ENCODE data around the gene TRIM69.
"Not testable (repeated sequence)": the region's sequence is repeated elsewhere in the genome, so short reads cannot be mapped to it uniquely, and the experiment has no call there.

TRIM69 gene

DNA sequence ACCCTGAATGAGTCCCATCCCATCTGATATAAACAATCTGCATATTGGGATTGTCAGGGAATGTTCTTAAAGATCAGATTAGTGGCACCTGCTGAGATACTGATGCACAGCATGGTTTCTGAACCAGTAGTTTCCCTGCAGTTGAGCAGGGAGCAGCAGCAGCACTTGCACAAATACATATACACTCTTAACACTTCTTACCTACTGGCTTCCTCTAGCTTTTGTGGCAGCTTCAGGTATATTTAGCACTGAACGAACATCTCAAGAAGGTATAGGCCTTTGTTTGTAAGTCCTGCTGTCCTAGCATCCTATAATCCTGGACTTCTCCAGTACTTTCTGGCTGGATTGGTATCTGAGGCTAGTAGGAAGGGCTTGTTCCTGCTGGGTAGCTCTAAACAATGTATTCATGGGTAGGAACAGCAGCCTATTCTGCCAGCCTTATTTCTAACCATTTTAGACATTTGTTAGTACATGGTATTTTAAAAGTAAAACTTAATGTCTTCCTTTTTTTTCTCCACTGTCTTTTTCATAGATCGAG, 20.5 kb upstream of the TRIM69 start:
- DNase-seq (ENCODE audit: low read depth): no peak

DNA sequence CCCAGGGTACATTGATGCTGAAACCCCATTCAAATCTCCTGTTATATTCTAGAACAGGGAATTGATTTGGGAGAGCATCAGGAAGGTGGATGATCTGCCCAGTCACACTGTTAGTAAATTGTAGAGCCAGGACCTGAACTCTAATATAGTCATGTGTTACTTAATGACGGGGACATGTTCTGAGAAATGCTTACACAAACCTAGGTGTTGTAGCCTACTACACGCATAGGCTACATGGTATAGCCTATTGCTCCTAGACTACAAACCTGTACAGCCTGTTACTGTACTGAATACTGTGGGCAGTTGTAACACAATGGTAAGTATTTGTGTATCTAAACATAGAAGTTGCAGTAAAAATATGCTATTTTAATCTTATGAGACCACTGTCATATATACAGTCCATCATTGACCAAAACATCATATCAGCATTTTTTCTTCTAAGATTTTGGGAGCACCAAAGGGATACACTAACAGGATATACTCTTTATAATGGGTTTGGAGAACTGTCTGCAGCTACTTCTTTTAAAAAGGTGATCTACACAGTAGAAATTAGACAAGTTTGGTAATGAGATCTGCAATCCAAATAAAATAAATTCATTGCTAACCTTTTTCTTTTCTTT, 19.2 kb upstream of the TRIM69 start:
- no peak for DNase-seq (ENCODE audit: low read depth)

DNA sequence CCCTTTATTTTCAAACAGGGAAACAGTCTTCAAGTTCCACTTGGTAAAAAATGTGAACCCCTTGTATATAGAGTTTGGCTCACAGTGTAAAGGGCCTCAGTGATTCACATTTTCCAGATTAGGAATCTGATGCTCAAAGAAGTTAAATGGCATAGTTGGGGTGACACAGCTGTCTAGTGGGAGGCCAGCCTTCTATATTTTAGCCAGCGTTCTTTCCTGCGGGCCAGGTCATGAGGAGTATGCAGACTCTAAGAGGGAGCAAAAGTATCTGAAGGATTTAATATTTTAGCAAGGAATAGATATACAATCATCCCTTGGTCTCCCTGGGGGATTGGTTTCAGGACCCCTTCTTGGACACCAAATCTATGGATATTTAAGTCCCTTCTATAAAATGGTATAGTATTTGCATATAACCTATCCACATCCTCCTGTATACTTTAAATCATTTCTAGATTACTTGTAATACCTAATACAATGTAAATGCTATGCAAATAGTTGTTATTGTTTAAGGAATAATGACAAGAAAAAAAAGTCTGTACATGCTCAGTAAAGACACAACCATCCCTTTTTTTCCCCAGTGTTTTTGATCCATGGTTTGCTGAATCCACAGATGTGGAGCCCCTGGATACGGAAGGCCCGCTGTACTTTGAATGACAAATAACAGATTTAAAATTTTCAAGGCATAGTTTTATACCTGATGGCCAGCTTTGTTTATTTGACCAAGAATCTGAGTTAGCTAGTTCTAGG, 18.0 kb upstream of the TRIM69 start:
- DNase-seq (ENCODE audit: low read depth): no peak

DNA sequence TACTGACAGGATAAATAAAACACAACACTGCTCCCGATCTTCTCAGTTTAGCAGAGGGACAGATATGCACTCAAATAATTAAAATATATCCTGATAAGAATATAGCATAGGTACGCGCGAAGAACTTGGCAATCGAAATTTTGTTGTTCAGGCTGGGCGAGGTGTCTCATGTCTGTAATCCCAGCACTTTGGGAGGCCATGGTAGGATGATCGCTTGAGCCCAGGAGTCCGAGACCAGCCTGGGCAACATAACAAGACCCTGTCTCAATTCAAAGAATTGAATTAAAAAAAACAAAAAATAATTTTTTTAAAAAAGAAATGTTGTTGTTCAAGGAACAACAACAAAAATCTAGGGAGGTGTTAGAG, 17.4 kb upstream of the TRIM69 start:
- DNase-seq (ENCODE audit: low read depth): no peak

DNA sequence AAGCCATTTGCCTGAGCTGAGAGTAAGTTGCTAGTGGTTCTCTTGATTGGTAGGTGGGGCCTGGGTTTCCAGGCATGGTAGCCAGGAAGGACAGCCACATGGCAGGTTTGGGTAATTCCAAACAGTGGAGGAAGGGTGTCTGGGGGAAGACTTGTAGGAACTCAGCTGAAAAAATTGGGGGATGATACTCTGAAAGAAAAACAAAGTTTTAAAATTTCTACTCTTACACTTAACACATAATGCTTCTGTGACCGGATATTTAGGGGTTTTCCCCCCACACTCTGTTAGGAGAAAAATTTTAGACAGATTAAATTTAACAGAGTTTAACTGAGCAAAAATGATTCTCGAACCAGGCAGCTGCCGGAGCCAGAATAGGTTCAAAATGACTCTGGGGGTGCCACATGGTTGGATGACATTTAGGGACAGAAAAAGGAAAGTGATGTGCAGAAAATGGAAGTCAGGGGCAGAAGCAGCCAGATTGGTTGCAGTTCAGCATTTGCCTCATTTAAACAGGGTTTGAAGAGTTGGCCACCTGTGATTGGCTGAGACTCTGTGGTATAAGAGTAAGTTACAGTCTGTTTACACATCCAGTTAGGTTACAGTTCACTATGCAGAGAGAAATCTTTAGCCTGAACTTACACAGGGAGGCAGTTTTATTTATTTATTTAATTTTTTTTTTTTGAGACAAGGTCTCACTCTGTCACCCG, 16.9 kb upstream of the TRIM69 start:
- DNase-seq (ENCODE audit: low read depth): no peak

DNA sequence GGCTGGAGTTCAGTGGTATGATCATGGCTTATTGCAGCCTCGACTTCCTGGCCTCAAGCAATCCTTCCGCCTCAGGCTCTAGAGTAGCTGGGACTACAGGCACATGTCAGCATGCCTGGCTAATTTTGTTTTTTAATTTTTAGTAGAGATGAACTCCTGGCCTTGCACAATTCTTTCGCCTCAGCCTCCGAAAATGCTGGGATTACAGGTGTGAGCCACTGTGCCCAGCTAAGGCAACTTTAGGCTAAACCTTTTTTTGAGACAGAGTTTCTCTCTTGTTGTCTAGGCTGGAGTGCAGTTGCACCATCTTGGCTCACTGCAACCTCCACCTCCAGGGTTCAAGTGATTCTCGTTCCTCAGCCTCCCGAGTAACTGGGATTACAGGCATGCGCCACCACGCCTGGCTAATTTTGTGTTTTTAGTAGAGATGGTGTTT, 16.3 kb upstream of the TRIM69 start:
- DNase-seq (ENCODE audit: low read depth): not testable (repeated sequence)

DNA sequence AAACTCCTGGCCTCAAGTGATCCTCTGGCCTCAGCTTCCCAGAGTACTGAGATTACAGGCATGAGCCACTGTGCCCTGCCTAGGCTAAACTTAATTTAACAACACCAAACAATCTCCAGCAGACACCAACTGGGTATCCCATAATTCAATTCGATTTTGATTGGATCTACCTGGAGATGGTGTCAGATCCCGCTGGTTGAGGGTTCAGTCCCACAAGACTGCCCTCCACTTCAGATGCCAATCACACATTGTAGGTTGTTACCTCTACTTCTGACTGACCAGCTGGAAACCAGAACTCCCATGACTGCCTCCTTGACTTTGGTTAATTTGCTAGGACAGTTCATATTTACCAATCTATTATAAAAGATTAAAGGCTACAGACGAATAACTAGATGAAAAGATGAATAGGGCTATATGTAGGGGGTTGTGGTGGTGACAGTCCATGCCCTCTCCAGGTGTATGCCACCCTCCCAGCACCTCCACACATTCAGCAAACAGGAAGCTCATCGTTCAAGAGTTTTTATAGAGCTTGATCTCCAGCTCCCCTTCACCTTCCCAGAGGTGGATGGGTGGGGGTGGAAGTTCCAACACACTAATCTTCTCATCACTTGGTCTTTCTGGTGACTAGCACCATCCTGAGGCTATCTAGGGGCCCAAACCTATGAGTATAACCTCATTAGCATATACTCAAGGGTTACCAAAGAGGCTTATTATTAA, 15.7 kb upstream of the TRIM69 start:
- DNase-seq (ENCODE audit: low read depth): no peak

DNA sequence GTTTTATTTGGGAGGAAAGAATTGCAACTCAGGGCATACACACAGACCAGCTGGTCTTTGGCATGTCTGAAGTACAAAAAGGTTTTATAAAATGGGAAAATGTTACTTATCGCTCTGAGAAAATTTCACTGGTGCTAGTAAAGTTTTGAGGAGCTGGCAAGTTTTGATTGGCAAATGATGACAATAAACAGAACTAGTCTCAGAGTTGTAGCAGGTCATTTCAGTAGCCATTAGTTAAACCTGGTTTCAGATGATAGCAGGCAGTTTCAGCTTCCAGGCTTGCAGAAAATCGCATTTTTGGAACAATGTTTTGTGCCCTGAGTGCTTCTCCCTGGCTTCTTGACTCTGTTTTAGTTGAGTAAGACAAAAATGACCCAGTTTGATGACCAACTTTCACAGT, 14.3 kb upstream of the TRIM69 start:
- no peak for DNase-seq (ENCODE audit: low read depth)

DNA sequence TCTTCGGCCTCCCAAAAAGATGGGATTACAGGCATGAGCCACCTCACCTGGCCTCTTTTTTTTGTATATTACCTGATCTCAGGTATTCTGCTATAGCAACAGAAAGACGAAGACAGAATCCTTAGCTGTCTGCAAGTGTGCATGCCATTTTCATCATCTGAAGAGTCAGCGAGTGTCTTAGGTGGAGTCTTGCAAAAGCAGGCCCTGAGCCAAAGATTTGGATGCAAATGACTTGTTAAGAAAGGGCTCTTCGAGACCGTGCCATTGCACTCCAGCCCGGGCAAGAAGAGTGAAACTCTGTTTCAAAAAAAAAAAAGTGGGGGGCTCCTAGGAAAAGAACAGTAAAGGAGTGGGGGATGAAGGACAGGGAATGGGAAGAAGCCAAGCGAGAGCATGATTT, 10.2 kb upstream of the TRIM69 start:
- no peak for DNase-seq (ENCODE audit: low read depth)

DNA sequence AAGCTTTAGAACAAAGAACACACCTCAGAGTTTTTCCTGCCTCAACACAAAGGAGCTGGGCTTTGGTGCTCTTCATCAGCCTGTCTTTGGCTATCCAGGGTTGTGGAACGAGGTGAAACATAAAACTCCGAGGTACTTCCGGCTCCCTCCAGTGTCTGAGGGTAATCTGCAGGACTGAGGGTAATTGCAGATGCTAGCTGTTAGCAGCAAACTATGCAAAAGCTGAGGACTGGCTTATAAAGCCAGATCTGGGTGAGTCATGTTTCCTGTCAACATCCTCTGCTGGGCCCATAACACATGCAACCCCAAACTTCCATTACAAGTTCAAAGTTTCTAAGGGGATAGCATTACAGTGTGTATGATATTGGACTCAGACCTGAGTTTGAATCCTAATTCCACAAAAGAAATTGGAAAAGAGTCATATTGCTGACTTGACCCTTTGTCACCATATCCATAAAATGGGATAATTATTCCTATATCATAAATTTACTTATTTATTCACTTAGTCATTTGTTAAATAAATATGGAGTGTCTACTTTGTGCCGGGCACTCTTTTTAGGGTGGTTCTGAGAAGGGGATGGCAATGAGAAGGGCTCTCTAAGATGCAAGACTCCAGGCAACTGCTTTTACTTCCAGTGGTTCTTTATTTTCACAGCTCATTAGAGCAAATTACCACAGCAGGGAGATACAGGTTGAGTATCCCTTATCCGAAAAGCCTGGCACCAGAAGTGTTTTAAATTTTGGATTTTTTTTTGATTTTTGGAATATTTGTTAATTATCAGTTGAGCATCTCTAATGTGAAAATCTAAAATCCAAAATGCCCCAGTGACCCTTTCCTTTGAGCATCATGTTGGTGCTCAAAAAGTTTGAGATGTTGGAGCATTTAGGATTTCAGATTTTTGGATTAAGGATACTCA, 9.5 kb upstream of the TRIM69 start:
- DNase-seq (ENCODE audit: low read depth): peak; percentile 60

DNA sequence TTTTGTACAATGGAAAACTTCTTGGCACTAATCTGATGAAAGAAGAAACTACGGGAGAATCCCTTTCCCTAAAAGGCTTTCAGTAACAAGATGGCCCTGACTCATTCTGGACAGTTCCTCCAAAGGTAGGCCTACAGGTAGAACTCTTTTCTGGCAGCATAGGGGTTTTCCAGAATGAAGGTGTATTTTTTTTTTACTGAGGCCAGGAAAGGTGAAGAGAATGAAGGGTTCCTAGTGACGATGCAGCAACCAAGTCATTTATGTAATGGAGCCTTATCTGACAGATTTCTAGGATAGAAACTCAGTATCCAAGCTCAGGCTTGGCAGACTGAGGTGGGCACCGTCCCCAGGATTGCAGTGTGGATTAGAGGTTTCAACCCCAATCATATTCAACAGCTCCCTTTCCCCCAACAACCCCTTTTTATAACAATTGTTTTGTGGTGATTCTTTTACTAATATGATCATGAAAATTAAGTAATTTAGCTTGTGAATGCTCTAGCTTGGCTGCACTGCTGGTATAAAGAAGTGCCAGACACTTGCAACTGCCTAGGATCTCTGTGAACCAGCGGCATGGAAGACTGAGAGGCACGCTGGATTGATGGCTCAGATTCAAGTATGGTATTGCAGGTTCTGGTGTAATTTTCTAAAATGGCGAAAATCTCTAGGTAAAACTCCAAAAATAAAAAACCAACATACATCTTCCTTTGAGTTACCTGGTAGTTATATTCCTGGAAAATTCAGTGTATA, 8.7 kb upstream of the TRIM69 start:
- no peak for DNase-seq (ENCODE audit: low read depth)

DNA sequence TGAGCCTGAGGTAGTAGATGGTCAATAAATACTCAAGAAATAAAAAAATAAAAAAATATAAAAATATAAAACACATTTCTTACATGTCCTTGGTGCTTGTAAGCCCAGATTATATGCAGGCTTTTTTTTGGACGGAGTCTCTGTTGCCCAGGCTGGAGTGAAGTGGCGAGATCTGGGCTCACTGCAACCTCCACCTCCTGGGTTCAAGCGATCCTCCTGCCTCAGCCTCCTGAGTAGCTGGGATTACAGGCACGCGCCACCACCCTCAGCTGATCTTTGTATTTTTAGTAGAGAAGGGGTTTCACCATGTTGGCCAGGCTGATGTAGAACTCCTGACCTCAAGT, 8.1 kb upstream of the TRIM69 start:
- not testable (repeated sequence) for DNase-seq (ENCODE audit: low read depth)

DNA sequence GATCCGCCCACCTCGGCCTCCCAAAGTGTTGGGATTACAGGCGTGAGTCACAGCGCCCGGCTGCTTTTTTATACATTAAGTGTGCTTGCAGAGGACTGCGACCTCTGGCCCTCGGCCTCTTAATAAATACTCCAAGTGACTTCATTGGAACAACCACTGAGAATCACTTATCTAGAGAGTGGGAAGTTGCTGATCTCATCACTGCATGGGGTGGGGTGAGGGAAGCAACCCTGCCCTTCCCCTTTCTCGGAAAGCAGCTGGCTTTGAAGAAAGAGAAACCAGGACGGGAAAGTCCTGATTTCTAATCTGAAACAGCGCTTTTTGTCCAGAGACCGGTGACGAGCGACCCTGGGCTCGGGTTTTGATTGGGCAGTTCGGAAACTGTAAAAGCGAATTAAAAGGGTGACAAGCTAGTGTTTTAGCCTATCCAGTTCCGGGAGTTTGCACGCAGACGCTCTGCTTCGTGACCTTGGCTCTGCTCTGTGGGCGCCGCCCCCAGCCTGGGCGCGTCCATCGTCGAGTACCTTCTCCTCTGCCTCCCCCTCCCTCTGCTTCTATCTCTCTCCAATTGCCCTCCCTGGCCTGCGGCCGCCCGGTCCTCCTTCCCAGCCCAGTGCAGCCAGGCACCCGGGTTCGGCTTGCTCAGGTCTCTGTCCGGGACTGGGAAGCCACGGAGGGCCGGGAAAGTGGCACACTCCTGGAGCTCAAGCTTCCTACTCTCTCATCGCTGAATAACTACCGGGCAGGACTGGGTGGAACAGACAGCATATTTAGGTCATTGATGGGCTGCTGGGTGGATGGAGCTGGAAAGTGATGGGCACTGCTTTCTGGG, 7.5 kb upstream of the TRIM69 start:
- DNase-seq (ENCODE audit: low read depth): peak; percentile 87

DNA sequence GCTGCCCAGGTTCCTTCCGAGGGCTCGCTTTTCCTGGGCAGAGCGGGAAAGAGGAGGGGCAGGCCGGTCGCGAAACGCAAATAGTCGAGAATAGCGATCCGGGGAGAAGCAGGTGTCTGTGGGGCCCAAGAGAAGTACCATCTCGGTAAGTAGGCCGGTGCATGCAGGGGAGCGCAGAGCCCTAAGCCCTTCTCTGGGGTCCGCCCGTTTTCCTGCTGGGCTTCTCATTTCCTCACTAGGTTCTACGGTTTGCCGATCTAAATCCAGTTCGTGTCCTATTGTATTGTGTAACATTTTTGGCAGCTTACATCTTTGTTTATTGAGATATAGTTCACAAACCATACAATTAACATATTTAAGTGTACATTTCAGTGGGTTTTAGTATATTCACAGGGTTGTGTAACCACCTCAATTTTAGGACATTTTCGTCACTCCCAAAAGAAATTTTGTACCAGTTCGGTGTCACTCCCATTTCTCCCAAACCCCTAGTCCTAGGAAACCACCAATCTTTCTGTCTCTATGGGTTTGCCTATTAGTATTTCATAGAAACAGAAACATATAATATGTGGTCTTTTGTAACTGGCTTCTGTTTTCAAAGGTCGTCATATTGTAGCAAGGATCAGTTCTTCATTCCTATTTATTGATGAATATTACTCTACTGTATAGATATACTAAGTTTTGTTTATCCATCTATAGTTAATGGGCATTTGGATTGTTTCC, 6.8 kb upstream of the TRIM69 start:
- no peak for DNase-seq (ENCODE audit: low read depth)

DNA sequence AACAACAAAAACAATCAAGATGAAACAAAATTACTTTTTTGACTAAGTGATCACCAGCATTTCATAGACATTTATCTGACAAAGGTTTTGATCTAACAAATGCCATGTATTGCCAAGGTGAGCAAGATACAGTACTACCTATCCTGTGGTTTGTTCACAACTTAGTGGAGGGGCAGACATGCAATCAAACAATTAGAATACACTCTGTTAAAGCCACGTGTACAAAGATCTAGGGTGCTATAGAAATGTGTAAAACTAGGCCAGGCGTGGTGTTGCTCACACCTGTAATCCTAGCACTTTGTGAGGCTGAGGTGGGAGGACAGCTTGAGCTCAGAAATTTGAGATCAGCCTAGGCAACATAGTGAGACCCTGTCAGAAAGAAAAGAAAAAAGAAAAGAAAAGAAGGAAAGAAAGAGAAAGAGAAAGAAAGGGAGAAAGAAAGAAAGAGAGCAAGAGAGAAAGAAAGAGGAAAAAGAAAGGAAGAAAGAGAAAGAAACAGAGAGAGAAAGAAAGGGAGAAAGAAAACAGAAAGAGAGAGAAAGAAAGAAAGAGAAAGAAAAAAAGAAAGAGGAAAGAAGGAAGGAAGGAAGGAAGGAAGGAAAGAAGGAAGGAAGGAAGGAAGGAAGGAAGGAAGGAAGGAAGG, 1.4 kb upstream of the TRIM69 start:
- no peak for DNase-seq (ENCODE audit: low read depth)

DNA sequence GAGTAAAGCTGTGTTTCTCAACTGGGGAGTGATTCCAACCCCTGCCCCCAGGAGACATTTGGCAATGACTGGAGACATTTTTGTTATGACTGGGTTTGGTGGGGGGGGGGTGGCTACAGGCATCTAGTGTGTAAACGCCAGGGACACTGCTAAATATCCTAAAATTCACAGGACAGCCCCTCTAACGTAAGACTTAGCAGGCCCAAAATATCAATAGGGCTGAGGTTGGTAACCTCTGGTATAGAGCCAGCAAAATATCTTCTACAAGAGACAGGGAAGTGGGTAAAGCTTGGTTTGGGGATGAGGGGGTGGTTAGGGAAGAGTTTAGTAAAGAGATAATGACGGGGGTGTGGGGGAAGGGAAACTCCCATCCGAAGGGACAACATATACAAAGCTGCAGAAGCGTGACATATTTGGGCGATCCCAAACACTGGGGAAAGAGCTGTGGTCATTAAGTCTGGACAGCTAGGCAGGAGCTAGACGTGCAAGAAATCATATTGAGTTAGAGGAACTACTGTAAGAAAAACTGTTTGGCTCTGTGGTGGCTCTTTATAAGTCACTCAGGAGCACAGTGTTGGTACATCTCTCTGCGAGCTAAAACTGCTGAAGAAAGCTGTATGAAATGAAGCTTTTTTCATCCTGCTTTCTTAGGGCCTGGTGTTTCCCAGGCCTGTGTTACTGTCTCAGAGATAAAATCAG, 697 bp upstream of the TRIM69 start:
- no peak for DNase-seq (ENCODE audit: low read depth)

DNA sequence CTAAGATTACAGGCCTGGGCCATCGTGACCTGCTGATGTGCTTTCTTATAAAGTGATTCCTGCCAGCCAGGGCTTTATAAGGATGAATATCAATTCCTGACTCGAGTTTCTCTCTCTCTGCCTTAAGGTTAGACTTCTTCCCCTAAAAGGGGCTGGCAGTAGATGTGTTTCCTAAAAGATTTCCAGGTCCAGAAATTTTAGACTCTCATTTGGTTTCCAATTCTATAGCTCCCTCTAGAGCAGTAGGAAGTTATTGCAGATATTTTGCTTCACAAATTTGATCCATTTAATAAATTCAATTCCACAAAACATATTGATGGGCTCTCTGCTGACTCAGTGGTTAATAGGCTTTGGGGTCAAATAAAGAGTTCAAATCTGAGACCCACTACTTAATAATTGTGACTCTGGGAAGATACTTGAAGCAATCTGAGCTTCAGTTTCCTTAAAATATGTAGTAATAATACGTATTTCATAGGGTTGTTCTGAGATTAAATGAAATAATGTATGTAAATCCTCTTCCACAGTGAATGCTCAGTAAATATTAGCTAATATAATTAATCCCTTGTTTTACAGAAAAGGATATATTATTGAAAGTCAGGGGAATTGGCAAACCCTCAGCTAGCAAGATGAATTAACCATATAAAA, 2.1 kb downstream of the TRIM69 start:
- no peak for DNase-seq (ENCODE audit: low read depth)
